Measurements from ENCODE around the gene TJP1. TPM values are rescaled to one million over a fixed set of nuclear protein-coding genes. Genes with fewer than 3 reads are reported as not detected.

The TJP1 gene
- total and polyA plus RNA-seq, 2 of the 8 experiments (the other 6 are each of a cell fraction or from before 2014, with no cell fraction given): 46.3 to 138 TPM

GRCh38 chr15:29866337-29866736, 44.1 kb upstream of the TJP1 start:
- CTCF ChIA-PET (ENCODE audit: partially characterized antibody): interaction anchor here (1.4 to 2.4 kb wide), 4 partner anchors 59 to 95 kb away, joined by 3 to 14 read pairs (median 6); no protein-coding TSS in a partner anchor
- WGBS, 2 experiments (ENCODE audit: extremely low coverage in 1 of 2, insufficient coverage in 1 of 2, insufficient read length in 1 of 2, insufficient replicate concordance in 2 of 2, low coverage in 1 of 2, low lambda C conversion rate in 2 of 2, missing lambda C conversion rate in 1 of 2): 86% methylated on average over 1 of the region's 1 CpG; no CpG with 5 or more reads in 1 of the 2 experiments
- H3K9ac ChIP-seq (replicated peaks in 1 of 4; ENCODE audit: extremely low read depth in 1 of 4, low read depth in 3 of 4, low read length in 3 of 4): no peak overlapping the region

More at GRCh38 chr15:29866337-29866736, 44.1 kb upstream of the TJP1 start:
- Histone ChIP-seq H3K27me3 (replicated peaks in 1 of 4; ENCODE audit: control insufficient read depth in 3 of 4, extremely low read depth in 1 of 4, insufficient read depth in 3 of 4, low read length in 3 of 4) (no peaks in the 10 kb centered on the region), H3K4me3 (ENCODE audit: extremely low read depth in 1 of 4, insufficient read depth in 2 of 4, low read depth in 3 of 4, low read length in 4 of 4) (no peak overlapping the region), H2AFZ (ENCODE audit: low read length) (no peak overlapping the region), H2BK12ac (ENCODE audit: low read depth, low read length) (no peak overlapping the region), H4K91ac (replicated peaks; ENCODE audit: insufficient read length, low read length) (no peak overlapping the region), H3K36me3 (ENCODE audit: control insufficient read depth in 2 of 4, insufficient read depth in 4 of 4, low read length in 3 of 4) (no peaks in the 10 kb centered on the region), H4K5ac (ENCODE audit: insufficient read length, low read depth, low read length) (no peak overlapping the region), H4K8ac (ENCODE audit: extremely low read depth, insufficient read depth, low read length) (no peak overlapping the region), H2BK15ac (ENCODE audit: low read length) (no peak overlapping the region), H2BK5ac (ENCODE audit: low read depth, low read length) (no peak overlapping the region), H3K4me2 (ENCODE audit: insufficient read depth in 1 of 2, low read depth in 2 of 2, low read length in 2 of 2) (no peak overlapping the region), H3K14ac (ENCODE audit: insufficient read length) (no peak overlapping the region), H3K4ac (replicated peaks; ENCODE audit: insufficient read length, low read depth, low read length) (no peak overlapping the region), H3K23me2 (ENCODE audit: low read depth, low read length) (no peaks in the 10 kb centered on the region), H3K79me1 (ENCODE audit: low read depth, low read length) (no peaks in the 10 kb centered on the region), H2BK120ac (replicated peaks; ENCODE audit: low read depth, low read length) (no peak overlapping the region), H3K27ac (ENCODE audit: low read depth, low read length) (no peak overlapping the region), H3K79me2 (ENCODE audit: control insufficient read depth in 1 of 2, insufficient read depth in 2 of 2, low read length in 2 of 2) (no peaks in the 10 kb centered on the region), H3K23ac (ENCODE audit: insufficient read length) (no peak overlapping the region), H3K4me1 (replicated peaks in 1 of 4; ENCODE audit: control insufficient read depth in 3 of 4, insufficient read depth in 4 of 4, low read length in 3 of 4) (peaks cover 0 to 9% (median 3%) of the 10 kb centered on the region in 4 experiments; a peak in 4 of 7 replicates), H3K9me3 (ENCODE audit: insufficient read depth in 2 of 2, low read depth in 1 of 2, low read length in 1 of 2) (no peaks in the 10 kb centered on the region), H3K18ac (ENCODE audit: extremely low read depth, low read length) (no peak overlapping the region), H2BK20ac (ENCODE audit: low read length) (no peak overlapping the region), H3K56ac (replicated peaks; ENCODE audit: insufficient read length, low read depth, low read length) (no peak overlapping the region), H2AK5ac (ENCODE audit: low read depth, low read length) (no peak overlapping the region), H4K20me1 (replicated peaks in 1 of 2; ENCODE audit: control insufficient read depth in 1 of 2, insufficient read depth in 2 of 2, low read length in 2 of 2) (no peaks in the 10 kb centered on the region)
- FAIRE-seq (no peak), DNase-seq (ENCODE audit: low read depth in 1 of 2, low spot score in 2 of 2) (no peak)
- TF ChIP-seq ASH2L (IDR thresholded peaks at IDR 0.05; ENCODE audit: low read length) (no peak), GTF2F1 (IDR thresholded peaks at IDR 0.05; ENCODE audit: borderline replicate concordance, low read depth, low read length) (no peak), KDM5A (IDR thresholded peaks at IDR 0.05; ENCODE audit: low read length) (no peak), SP1 (IDR thresholded peaks at IDR 0.05; ENCODE audit: low read depth, low read length) (no peak), EZH2 (IDR thresholded peaks at IDR 0.05; ENCODE audit: low read depth, low read length, severe bottlenecking) (no peak), SP4 (IDR thresholded peaks at IDR 0.05; ENCODE audit: low read length) (no peak)
- POLR2A ChIA-PET (ENCODE audit: partially characterized antibody): interaction anchor here (0.7 kb wide), 1 partner anchor 60 kb away, joined by 3 read pairs; no protein-coding TSS in a partner anchor
